WTC11 (cell line): ENCODE measurements around the gene PHACTR2. TPM values are rescaled to one million over a fixed set of nuclear protein-coding genes. Genes with fewer than 3 reads are reported as not detected.
A peak's percentile ranks its signal among the peaks of the same experiment; 100 is the strongest.

ENCODE experiments used
- ATAC-seq: fragments of 200-7000 bp; cut with Tn5 transposase; 2 replicates; pipeline ENCODE4 v1.10.0; 2021; ENCODE audit warnings: mild to moderate bottlenecking, moderate library complexity
- CTCF ChIA-PET: fragments of 300-600 bp; sonication (Branson Sonifier 250); formaldehyde crosslinking; loops from one replicate; lab custom pipeline; 2021; ENCODE audit warnings: antibody characterized with exemption; lab: Charles Lee
- POLR2A ChIA-PET: fragments of 350-600 bp; sonication (Branson Sonifier 250); formaldehyde crosslinking; loops from one replicate; lab custom pipeline; 2021; ENCODE audit warnings: antibody characterized with exemption; lab: Charles Lee
- DNase-seq: peaks from one replicate; pipeline ENCODE4 v3.0.0; 2021; ENCODE audit warnings: low spot score
- H3K27ac Mint-ChIP-seq: 2 replicates; pipeline ENCODE4 v1.8.0; 2021; ENCODE audit warnings: mixed read lengths
- H3K27me3 Mint-ChIP-seq: 2 replicates; pipeline ENCODE4 v1.8.0; 2021; ENCODE audit warnings: low read depth, mild to moderate bottlenecking, moderate library complexity, mixed read lengths
- H3K36me3 Mint-ChIP-seq: 2 replicates; pipeline ENCODE4 v1.8.0; 2021; ENCODE audit warnings: mixed read lengths
- H3K4me1 Mint-ChIP-seq: 2 replicates; pipeline ENCODE4 v1.8.0; 2022; ENCODE audit warnings: mixed read lengths
- H3K4me3 Mint-ChIP-seq: 2 replicates; pipeline ENCODE4 v1.8.0; 2021; ENCODE audit warnings: mild to moderate bottlenecking, moderate library complexity, mixed read lengths
- H3K9me3 Mint-ChIP-seq: 2 replicates; pipeline ENCODE4 v1.8.0; 2021; ENCODE audit warnings: mixed read lengths
- CBFB ChIP-seq: sonication (generic); formaldehyde crosslinking; IDR thresholded peaks from 2 replicates; pipeline ENCODE4 v1.8.1; 2022; ENCODE audit warnings: mild to moderate bottlenecking, low read depth, missing genetic modification reagents
- ESRRA ChIP-seq: sonication (generic); formaldehyde crosslinking; IDR thresholded peaks from 2 replicates; pipeline ENCODE4 v1.8.1; 2022; ENCODE audit warnings: mild to moderate bottlenecking, missing genetic modification reagents, borderline replicate concordance
- FOXK1 ChIP-seq: sonication (generic); formaldehyde crosslinking; IDR thresholded peaks from 2 replicates; pipeline ENCODE4 v1.8.0; 2022; ENCODE audit warnings: mild to moderate bottlenecking, moderate library complexity, missing genetic modification reagents
- FOXP1 ChIP-seq: sonication (generic); formaldehyde crosslinking; IDR thresholded peaks from 2 replicates; pipeline ENCODE4 v1.8.0; 2022; ENCODE audit warnings: missing genetic modification reagents, mild to moderate bottlenecking, moderate library complexity, borderline replicate concordance
- FOXP4 ChIP-seq: sonication (generic); formaldehyde crosslinking; IDR thresholded peaks from 2 replicates; pipeline ENCODE4 v1.8.0; 2022; ENCODE audit warnings: mild to moderate bottlenecking, missing genetic modification reagents
- GTF2I ChIP-seq: fragments of 250-450 bp; sonication (Bioruptor Pico); conservative IDR thresholded peaks from 2 replicates; pipeline ENCODE4 v1.4.0; 2021; ENCODE audit warnings: mild to moderate bottlenecking
- HMGA2 ChIP-seq: fragments of 250-450 bp; sonication (Bioruptor Pico); IDR thresholded peaks from 2 replicates; pipeline ENCODE4 v1.4.0; 2021; ENCODE audit warnings: mild to moderate bottlenecking, moderate library complexity
- IRF1 ChIP-seq: sonication (generic); formaldehyde crosslinking; IDR thresholded peaks from 2 replicates; pipeline ENCODE4 v1.8.0; 2023; ENCODE audit warnings: missing genetic modification reagents
- IRF2 ChIP-seq: sonication (generic); formaldehyde crosslinking; IDR thresholded peaks from 2 replicates; pipeline ENCODE4 v1.8.0; 2022; ENCODE audit warnings: low read depth, missing genetic modification reagents, borderline replicate concordance
- MAX ChIP-seq: sonication (generic); formaldehyde crosslinking; IDR thresholded peaks from 2 replicates; pipeline ENCODE4 v1.8.0; 2022; ENCODE audit warnings: mild to moderate bottlenecking, missing genetic modification reagents
- MYBL2 ChIP-seq: sonication (generic); formaldehyde crosslinking; IDR thresholded peaks from 2 replicates; pipeline ENCODE4 v1.8.1; 2023; ENCODE audit warnings: mild to moderate bottlenecking, moderate library complexity, missing genetic modification reagents
- NFATC4 ChIP-seq: fragments of 250-450 bp; sonication (Bioruptor Pico); IDR thresholded peaks from 2 replicates; pipeline ENCODE4 v1.9.0; 2021; ENCODE audit warnings: mild to moderate bottlenecking
- NR2C2 ChIP-seq: sonication (generic); formaldehyde crosslinking; IDR thresholded peaks from 2 replicates; pipeline ENCODE4 v1.8.0; 2022; ENCODE audit warnings: mild to moderate bottlenecking, missing genetic modification reagents
- PRDM15 ChIP-seq: sonication (generic); formaldehyde crosslinking; IDR thresholded peaks from 2 replicates; pipeline ENCODE4 v1.8.0; 2022; ENCODE audit warnings: missing genetic modification reagents
- RELA ChIP-seq: sonication (generic); formaldehyde crosslinking; IDR thresholded peaks from 2 replicates; pipeline ENCODE4 v1.8.1; 2022; ENCODE audit warnings: missing genetic modification reagents, mild to moderate bottlenecking, borderline replicate concordance
- SP1 ChIP-seq: sonication (generic); formaldehyde crosslinking; conservative IDR thresholded peaks from 2 replicates; pipeline ENCODE4 v1.8.1; 2022; ENCODE audit warnings: missing genetic modification reagents
- STAT6 ChIP-seq: sonication (generic); formaldehyde crosslinking; conservative IDR thresholded peaks from 2 replicates; pipeline ENCODE4 v1.8.1; 2023; ENCODE audit warnings: mild to moderate bottlenecking, low read depth, missing genetic modification reagents, moderate library complexity
- TEAD1 ChIP-seq: sonication (generic); formaldehyde crosslinking; IDR thresholded peaks from 2 replicates; pipeline ENCODE4 v1.8.0; 2022; ENCODE audit warnings: mild to moderate bottlenecking, missing genetic modification reagents
- TEAD4 ChIP-seq: sonication (generic); formaldehyde crosslinking; IDR thresholded peaks from 2 replicates; pipeline ENCODE4 v1.8.0; 2022; ENCODE audit warnings: mild to moderate bottlenecking, missing genetic modification reagents
- USF2 ChIP-seq: sonication (generic); formaldehyde crosslinking; IDR thresholded peaks from 2 replicates; pipeline ENCODE4 v1.8.1; 2023; ENCODE audit warnings: mild to moderate bottlenecking, missing genetic modification reagents, moderate library complexity
- ZNF281 ChIP-seq: sonication (generic); formaldehyde crosslinking; IDR thresholded peaks from 2 replicates; pipeline ENCODE4 v1.8.0; 2023; ENCODE audit warnings: mild to moderate bottlenecking, missing genetic modification reagents
- total RNA-seq: library from RNA; stranded (reverse); gene quantifications from 3 replicates; pipeline ENCODE4 v1.2.3, GENCODE V29; 2021

Gene PHACTR2
- total RNA-seq, 1 experiment from 2014 or later: 90.5 TPM

- TF ChIP-seq NFATC4 (CRISPR knock-in tag) (no peak), FOXK1 (CRISPR knock-in tag) (no peak), FOXP4 (CRISPR knock-in tag) (no peak), HMGA2 (CRISPR knock-in tag) (no peak), RELA (no peak), NR2C2 (CRISPR knock-in tag) (no peak), PRDM15 (CRISPR knock-in tag) (no peak), MYBL2 (CRISPR knock-in tag) (no peak), MAX (CRISPR knock-in tag) (no peak)
Observed at GRCh38 chr6:143695969-143696663, 18.4 kb downstream of the PHACTR2 start (continued).

GRCh38 chr6:143696664-143697000, 18.9 kb downstream of the PHACTR2 start:
- Mint-ChIP-seq H3K4me1 (peaks cover 82% of the 10 kb centered on the region), H3K27ac (peak overlapping the region; percentile 73), H3K36me3 (peaks cover 7% of the 10 kb centered on the region), H3K9me3 (peaks cover 5% of the 10 kb centered on the region), H3K4me3 (no peak overlapping the region), H3K27me3 (no peaks in the 10 kb centered on the region)
- no peak for ATAC-seq
- CTCF ChIA-PET: no interaction called here
- POLR2A ChIA-PET: no interaction called here
- DNase-seq: no peak
- TF ChIP-seq SP1 (CRISPR knock-in tag) (no peak), STAT6 (CRISPR knock-in tag) (no peak), GTF2I (no peak), IRF2 (CRISPR knock-in tag) (no peak), FOXP1 (no peak), ZNF281 (CRISPR knock-in tag) (no peak), TEAD4 (CRISPR knock-in tag) (no peak), TEAD1 (no peak), CBFB (CRISPR knock-in tag) (no peak), ESRRA (no peak), FOXP4 (CRISPR knock-in tag) (no peak), IRF1 (CRISPR knock-in tag) (no peak), MAX (CRISPR knock-in tag) (no peak), USF2 (CRISPR knock-in tag) (no peak)
